AG09319 (cell line): ENCODE measurements around the gene ARL15.

Experiments
- DNase-seq: peaks from one replicate; pipeline ENCODE4 v3.0.0-alpha.2; 2010; ENCODE audit warnings: low read depth; ENCODE audit errors: extremely low read depth
- CTCF ChIP-seq: IDR thresholded peaks from 2 replicates; pipeline ENCODE4 v1.5.1; 2011; ENCODE audit warnings: low read depth, mild to moderate bottlenecking, inconsistent platforms, low read length, moderate library complexity

The ARL15 gene

GRCh38 chr5:54282876-54283275 is 27.5 kb downstream of the ARL15 start:
- no peak for TF ChIP-seq CTCF
- DNase-seq, result no peak

- DNase-seq, result no peak
- no peak for TF ChIP-seq CTCF
These were observed 28.2 kb downstream of the ARL15 start for GRCh38 chr5:54281960-54282692.

GRCh38 chr5:54279960-54280359 is 30.4 kb downstream of the ARL15 start:
- TF ChIP-seq CTCF, result no peak
- DNase-seq, result no peak

GRCh38 chr5:54278979-54279717 is 31.2 kb downstream of the ARL15 start:
- DNase-seq, result no peak
- TF ChIP-seq CTCF, result no peak

GRCh38 chr5:54278036-54278830 is 32.1 kb downstream of the ARL15 start:
- no peak for TF ChIP-seq CTCF
- no peak for DNase-seq

- no peak for TF ChIP-seq CTCF
- DNase-seq, result no peak
These were observed 34.3 kb downstream of the ARL15 start for GRCh38 chr5:54276048-54276447.

- TF ChIP-seq CTCF, result no peak
- no peak for DNase-seq
These were observed 35.0 kb downstream of the ARL15 start for GRCh38 chr5:54275361-54275760.
